Lung microvascular endothelial cell (primary cell): Measurements from ENCODE around the gene TRABD2A. TPM values are rescaled to one million over a fixed set of nuclear protein-coding genes. Genes with fewer than 3 reads are reported as not detected.
"Not testable (repeated sequence)": the region's sequence is repeated elsewhere in the genome, so short reads cannot be mapped to it uniquely, and the experiment has no call there.

Experiments
- DNase-seq, 2 donors: peaks; one replicate each; pipeline versions ENCODE4 v3.0.0 to v3.0.0-alpha.2; 2010; ENCODE audit warnings: low read depth in 2 of 2
- total RNA-seq: library from RNA; depleted of rRNA; stranded (reverse); fragments of >200 nt; gene quantifications from 2 replicates; pipeline ENCODE4 v1.2.1, GENCODE V29; 2014

The TRABD2A gene
- total RNA-seq, 1 donor from 2014 or later: 0.99 TPM

DNA sequence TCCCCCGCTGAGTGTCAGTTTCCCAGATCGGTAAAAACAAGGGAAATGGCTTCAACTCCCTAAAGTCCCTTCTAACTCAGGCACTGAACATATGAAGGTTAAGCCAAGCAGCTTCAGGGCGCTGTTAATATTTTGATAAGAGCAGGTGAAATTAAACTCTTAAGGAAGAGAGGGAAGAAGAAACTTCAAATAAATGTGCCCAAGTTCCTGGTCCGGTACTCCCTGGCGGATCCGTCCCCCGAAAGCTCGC lies 564 bp downstream of the TRABD2A start:
- DNase-seq: no peak

DNA sequence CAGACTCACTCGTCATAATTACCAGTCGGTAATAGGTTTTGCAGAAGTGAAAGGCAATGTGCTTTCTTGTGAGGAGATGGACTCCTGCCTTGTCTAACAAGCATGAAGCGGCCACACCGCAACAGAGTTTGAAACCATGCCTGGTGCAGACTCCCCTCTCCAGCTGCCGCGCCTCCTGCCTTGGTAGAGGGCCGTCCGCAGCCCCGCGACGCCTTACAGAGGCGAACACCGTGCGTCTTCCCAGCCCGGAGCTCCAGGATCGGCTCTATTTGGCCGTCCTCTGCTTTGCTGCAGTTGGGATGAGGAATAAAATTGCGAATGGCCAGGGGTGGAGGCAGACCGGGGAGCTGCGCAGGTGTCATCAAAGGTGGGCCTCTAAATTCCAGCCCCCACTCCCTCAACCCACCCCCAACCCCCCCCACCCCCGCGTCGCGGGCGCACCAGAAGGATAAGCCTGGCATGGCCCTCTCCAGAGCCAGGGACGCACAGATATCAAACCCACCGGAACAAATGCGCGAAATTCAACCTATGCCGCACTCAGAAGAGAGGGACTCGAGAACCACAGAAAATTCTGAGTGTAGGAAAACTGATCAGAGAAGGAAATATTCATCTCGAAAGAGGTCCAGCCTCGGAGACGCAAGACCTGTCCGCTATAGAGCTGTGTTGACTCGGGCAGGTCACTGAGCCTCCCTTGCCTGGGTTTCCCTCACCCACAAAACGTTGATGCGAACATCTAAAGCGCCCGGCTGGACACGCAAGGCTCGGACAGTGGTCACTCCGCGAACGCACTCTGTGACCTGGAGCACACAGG lies 1.1 kb downstream of the TRABD2A start:
- DNase-seq: no peak

DNA sequence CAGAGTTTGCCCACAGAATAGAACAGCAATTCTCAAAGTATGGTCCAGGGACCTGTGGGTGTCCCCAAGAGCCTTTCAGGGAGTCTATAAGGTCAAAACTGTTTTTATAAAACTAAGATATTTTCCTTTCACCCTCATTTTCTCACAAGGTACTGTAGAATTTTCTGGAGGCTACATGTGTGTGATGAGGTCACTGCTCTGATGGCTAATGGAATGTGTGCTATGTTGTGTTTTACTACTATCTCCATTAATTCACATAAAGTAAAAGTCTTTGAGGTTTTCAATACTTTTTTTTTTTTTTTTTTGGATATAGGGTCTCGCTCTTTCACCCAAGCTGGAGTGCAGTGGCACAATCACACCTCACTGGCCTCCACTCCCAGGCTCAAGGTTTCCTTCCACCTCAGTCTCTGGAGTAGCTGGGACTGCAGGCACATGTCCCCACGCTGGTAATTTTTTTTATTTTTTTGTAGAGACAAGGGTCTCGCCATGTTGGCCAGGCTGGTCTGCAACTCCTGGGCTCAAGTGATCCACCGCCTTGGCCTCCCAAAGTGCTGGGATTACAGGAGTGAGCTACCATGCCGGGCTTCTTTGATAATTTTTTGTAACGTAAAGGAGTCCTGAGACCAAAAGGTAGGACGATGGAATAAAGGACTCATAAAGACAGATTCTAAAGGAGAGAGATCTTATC lies 1.8 kb downstream of the TRABD2A start:
- DNase-seq: no peak

DNA sequence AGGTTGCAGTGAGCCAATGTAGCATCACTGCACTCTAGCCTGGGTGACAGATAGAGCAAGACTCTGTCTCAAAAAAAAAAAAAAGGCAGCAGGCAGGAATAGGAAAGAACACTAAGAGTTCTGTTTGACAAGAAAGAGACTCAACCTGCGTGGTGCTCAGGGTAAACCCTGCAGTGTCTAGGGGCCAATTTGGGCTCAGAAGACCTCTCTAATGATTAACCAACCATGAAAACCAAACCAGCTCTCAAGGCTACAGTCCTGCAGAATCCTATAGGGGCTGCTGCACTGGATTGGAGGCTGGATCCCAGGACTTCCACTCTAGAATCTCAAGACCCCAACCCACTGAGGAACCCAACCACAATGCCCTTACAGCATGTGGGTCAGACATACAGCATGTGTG lies 2.4 kb downstream of the TRABD2A start:
- DNase-seq: no peak

DNA sequence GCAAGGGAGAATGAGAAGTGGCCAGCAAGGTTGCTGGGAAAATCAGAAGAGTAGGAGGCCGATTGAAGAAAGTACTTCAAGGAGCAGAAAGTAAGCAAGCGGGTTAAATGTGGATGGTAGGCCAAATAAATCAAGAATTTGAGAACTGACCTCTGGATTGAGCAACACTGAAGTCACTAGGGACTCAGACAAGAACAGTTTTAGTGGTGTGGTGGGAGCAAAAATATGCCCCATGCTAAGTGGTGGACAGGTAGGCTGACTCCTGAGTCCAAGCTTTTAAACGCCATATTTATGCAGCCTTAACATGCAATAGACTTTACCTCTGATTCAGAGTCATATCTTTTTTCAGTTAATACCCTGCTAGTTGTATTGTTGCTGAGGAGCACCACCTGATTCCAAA lies 4.5 kb downstream of the TRABD2A start:
- no peak for DNase-seq

DNA sequence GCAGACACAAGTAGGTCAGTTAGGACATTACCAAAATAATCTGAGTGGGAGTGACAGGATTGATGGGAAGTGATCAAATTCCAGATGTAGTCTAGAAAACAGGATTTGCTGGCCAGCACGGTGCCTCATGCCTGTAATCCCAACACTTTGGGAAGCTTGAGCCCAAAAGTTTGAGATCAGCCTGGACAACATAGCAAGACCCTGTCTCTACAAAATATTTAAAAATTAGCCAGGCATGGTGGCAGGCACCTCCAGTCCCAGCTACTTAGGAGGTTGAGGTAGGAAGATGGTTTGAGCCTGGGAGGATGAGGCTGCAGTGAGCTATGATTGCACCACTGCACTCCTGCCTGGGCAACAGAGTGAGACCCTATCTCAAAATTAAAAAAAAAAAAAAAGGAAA lies 5.3 kb downstream of the TRABD2A start:
- not testable (repeated sequence) for DNase-seq

DNA sequence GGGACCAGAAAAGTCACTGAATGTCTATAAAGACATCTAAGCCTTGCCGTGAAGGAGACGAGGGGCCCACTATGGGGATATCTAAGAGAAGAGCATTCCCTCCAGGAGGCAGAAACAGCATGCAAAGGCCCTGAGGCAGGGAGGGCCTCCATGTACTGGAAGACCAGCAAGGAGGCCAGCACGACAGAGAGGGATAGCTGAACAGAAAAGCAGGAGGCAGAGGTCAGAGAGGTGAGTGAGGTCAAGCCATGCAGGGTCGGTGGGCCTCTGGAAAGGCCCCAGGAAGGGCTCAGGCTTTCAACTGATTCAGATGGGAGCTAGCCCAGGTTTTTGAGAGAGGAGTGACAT lies 5.7 kb downstream of the TRABD2A start:
- no peak for DNase-seq

DNA sequence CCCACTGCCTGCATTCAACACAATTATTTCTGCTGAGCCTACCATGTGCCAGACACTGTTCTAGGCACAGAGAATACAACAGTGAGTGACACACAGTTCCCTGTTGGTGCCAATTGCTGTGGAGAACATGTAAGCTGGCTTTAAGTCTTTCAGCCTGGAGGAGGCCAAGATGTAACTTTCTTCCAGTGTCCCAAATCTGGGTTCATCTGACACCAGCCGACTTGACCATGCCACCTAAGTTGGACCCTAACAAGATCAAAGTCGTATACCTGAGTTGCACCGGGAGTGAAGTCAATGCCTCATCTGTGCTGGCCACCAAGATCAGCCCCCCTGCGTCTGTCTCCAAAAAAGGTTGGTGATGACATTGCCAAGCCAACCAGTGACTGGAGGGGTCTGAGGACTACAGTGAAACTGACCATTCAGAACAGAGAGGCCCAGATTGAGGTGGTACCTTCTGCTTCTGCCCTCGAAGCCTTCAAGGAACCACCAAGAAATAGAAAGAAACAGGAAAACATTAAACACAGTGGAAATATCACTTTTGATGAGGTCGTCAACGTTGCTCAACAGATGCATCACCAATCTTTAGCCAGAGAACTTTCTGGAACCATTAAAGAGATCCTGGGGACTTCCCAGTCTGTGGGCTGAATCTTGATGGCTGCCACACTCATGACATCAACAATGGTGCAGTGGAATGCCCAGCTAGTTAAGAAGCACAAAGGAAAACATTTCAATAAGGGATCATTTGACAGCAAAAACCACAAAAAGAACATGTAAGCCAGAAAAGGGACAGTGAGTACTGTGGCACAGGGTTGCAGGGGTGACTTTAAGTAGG lies 6.3 kb downstream of the TRABD2A start:
- DNase-seq: no peak

DNA sequence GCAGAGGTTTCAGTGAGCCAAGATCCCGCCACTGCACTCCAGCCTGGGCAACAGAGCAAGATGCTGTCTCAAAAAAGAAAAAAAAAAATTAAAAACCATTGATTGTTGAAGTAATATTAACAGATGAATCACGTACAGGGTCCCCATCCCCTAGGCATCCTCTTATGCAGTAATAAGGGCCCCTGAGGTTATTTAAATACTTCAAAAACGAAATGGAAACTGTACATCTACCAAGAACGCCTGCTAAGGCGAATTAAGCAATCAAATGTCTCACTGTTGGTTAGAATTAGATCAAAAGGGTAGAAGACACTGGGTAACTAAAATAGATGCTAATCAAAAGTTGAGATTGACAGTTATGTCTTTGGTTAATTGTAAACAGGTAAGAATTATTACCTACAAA lies 7.5 kb downstream of the TRABD2A start:
- no peak for DNase-seq

DNA sequence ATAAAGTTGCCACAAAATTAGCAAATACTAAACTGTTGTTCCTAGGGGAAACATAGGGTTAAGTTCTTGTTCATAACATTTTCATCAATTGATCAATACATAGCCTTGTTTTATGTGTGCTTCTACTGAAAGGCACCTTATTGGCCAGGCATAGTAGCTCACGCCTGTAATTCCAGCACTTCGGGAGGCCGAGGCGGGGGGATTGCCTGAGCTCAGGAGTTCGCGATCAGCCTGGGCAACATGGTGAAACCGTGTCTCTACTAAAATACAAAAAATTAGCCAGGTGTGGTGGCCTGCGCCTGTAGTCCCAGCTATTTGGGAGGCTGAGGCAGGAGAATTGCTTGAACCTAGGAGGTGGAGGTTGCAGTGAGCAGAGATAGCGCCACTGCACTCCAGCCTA lies 8.2 kb downstream of the TRABD2A start:
- DNase-seq: not testable (repeated sequence)

DNA sequence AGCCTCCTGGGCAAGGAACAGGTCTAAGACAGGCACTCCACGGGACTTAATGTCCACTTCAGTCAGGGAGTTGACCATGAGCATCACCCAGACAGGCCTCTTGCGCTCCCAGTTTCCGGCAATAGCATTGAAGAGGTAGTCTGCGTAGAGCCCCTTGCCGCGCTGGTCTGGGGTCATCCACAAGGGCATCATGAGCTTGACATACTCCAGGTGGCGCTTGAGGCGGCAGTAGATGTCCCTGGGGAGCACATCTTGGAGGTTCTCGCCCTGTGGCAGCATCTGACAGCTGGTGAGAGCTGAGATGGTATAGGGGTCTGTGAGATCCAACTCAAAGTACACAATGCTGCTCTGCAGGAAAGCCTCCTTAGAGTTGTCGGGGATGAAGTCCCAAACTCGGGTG lies 10.6 kb downstream of the TRABD2A start:
- no peak for DNase-seq

DNA sequence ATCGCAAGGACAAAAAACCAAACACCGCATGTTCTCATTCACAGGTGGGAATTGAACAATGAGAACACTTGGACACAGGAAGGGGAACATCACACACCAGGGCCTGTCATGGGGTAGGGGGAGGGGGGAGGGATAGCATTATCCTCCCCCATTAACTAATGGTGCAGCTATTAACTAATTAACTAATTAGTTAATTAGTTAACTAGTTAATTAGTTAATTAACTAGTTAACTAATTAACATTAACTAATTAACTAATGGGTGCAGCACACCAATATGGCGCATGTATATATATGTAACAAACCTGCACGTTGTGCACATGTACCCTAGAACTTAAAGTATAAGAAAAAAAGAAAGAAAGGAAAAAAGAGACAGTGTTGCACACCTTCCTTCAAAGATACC lies 12.6 kb downstream of the TRABD2A start:
- not testable (repeated sequence) for DNase-seq

DNA sequence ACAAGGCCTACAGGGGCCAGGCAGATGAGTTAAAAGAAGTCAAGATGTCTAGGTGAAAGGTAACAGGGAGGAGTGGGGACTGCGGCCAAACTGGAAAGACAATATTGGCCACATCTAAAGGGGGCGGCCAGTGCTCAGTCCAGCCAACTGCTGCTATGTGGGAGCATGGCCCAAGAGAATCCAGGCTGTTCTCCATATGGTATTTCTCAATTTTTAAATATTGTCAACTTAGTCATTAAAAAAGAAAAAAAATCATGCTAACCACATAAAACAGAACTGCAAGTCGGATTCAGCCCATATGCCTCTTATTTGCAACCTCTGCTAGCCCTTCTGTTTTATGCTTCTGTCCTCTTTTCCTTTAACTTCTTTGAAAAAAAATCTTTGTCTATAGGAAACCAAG lies 14.8 kb downstream of the TRABD2A start:
- no peak for DNase-seq

DNA sequence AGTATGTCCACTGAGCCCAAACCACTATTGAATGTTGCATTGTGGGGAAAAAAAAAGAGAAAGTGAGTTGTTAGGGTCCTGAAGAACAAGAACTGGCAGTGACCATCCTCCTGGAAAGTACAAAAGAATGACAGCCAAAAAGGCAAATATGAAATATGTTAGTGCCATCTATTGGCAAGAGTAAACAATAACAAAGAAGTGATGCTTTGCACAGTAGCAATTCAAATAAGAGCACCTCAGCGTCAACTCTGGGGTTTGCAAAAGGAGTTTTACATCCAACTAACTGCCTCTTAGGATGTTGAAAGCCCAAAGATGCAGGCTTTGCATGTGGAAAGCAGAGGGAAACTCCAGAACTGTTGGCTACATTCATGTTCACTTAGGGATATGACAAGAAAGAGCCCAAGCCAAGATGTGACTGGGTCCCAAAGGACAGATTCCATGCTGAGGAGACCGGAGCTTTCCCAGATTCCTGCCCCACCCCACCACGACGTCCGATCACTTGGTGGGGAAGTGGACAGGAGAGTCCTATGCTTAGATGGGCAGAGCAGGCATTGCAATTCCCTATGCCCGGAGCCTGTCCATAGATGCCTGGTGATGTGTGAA lies 15.6 kb downstream of the TRABD2A start:
- DNase-seq: peak in 1 of 2 donors; percentile 45

DNA sequence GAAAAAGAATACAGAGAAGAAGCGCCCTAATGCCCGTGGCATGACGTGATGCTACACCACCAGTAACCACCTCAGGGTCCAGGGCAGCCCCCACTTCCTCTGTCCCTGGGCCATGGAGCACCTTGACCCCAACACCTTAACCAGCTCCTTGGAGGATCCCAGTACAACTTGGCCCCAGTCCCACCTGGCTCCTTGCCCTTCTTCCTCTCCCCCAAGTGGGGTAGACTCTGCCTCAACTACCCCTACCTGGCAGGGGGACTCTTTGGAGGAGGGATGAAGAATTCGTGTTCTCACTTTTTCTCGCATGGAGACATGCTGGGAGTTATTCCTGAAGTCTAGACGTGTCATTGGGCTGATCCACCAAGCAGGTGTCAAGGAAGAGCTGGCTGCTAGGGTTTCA lies 18.9 kb downstream of the TRABD2A start:
- no peak for DNase-seq

DNA sequence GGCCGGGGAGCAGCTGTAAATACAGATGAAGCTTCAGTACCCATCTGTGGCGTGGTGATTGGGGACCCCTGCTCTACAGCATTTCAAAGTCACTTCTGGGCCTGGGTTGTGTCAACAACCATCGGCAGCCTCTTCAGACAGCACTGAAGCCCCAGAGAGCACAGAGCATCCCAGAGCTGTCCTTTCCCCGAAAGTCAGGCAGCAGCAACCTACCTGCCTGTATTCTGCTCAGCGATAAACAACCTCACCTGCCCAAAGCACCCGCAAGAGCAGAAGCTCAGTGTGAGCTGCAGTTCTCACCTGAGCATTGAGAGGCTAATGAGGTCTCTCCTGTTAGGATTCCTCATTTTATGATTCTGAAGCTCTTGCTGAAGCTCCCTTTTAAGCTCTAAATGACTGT lies 19.3 kb downstream of the TRABD2A start:
- no peak for DNase-seq

DNA sequence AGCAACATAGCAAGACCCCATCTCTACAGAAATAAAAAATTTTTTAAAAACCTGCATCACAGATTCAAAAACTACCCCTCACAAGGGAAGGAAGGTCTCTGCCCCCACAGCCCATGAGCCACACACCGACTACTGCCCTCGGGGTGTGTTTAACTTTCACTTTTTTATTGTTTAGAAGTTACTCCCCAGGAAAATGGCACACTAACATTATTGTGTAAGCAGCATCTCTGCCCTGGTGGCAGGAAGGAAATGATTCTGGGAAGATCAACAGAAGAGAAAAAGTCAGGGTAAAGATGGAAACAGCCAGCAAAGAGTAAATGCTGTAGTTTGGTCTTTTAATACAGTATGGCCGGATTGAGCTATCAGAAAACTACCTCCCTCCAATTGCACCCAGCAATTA lies 21.9 kb downstream of the TRABD2A start:
- peak in 1 of 2 donors; percentile 12 for DNase-seq

DNA sequence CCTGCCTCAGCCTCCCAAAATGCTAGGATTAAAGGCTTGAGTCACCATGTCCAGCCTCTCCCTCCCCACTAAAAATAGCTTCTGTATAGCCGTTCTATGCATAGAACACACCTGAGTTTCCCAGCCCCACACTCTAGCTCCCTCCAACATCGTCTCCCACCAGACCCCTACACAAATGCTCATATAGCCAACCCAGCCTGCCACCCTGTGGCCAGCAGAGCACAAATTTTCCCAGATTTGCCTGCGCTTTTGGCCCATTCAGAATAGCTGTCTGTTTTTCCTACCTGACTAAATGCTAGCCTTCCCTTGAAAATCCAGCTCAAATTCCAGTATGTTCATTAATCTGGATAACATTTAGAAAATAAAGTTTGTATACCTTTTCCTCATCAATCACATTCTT lies 22.8 kb downstream of the TRABD2A start:
- peak in 1 of 2 donors; percentile 7 for DNase-seq

DNA sequence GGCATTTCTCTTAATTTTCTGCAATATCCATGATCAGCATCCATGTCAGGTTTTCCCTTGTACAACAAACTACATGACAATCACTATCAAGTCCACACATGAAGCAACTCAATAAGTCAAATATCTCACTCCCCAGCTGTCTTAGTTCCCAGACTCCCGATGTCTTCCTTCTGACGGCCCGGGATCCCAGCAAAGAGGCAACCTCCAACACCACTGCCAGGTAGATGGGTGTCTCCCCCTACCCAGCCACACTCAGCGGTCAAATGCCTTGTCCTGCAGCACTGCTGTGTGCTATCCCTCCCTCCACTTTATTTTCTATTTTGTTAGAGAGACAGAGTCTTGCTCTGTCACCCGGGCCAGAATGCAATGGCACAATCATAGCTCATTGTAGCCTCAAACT lies 23.3 kb downstream of the TRABD2A start:
- no peak for DNase-seq

DNA sequence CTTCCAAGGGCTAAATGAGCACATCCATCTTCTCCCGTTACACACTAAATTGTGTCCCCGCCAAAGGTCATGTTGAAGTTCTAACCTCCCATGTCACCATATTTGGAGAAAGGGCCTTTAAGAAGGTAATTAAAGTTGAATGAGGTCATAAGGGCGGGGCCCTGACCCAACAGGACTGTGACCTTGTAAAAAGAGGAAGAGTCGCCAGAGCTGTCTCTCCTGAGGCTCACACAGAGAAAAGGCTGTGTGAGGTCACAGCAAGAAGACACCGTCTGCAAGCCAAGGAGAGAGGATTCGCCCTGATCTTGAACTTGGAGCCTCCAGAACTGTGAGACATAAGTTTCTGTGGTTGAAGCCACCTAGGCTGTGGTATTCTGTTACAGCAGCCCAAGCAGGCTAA lies 24.1 kb downstream of the TRABD2A start:
- no peak for DNase-seq

DNA sequence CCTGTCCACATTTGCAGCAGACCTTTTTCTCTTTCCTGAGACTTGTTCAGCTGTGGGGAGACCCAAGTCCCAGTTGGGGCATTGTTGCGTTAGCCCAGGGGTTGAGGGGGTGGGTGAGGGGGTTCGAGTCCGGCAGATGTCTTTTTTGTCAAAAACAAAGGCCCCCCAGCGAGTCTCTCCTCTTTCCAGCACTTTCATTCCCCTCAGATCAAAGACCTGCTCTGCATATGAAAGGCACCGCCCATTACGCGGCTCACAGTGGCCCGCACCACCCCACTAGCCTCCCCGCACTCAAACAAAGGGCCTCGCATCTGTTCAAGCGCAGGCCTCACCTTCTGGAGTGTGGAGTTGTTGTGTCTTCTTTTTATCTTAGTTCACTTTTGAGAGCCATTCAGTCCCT lies 25.2 kb downstream of the TRABD2A start:
- no peak for DNase-seq

DNA sequence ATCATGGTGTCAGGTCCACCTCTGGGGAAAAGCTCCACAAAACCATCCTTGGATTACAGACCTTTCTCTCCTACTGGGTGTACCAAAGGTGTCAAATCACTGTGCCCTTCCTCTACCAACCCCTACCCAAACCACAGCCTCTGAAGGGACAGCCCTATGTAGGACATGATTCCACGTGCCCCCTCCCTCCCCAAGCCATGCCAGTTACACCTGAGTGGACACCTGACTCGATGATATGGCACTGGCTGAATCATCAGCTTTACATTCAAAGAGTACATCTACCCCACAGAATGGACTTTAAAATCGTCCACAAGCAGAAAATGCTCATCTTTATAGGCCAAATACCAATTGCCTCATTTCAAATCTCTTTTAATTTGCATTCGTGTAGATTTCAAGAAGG lies 26.0 kb downstream of the TRABD2A start:
- no peak for DNase-seq
